ENCODE results near the gene RNGTT.

GRCh38 chr6:88982720-88983119, 19.3 kb upstream of the RNGTT start:
- TF ChIP-seq CTCF (conservative IDR thresholded peaks at IDR 0.05; ENCODE audit: low read depth, low read length) (peak; percentile 83), EZH2 (IDR thresholded peaks at IDR 0.05; ENCODE audit: low read length, unreplicated experiment) (no peak)

All from PC-3 (cell line).